Duodenal mucosa (tissue), 2 donors: Measurements from ENCODE around the gene PIGQ.

Experiments
- H3K27ac ChIP-seq: one replicate; pipeline ENCODE4 v1.7.0; 2013; ENCODE audit warnings: low read depth, low read length
- H3K27me3 ChIP-seq, 2 donors: one replicate each; pipeline ENCODE4 v1.7.0; 2013; ENCODE audit warnings: low read length in 2 of 2, control low read depth in 1 of 2; ENCODE audit not compliant: insufficient read depth in 2 of 2, control insufficient read depth in 1 of 2
- H3K36me3 ChIP-seq, 2 donors: one replicate each; pipeline ENCODE4 v1.7.0; 2013; ENCODE audit warnings: low read length in 2 of 2, control low read depth in 1 of 2; ENCODE audit not compliant: insufficient read depth in 2 of 2, control insufficient read depth in 1 of 2
- H3K4me1 ChIP-seq, 2 donors: one replicate each; pipeline ENCODE4 v1.7.0; 2013; ENCODE audit warnings: low read length in 2 of 2, control low read depth in 1 of 2; ENCODE audit not compliant: insufficient read depth in 2 of 2, control insufficient read depth in 1 of 2
- H3K4me3 ChIP-seq, 2 donors: one replicate each; pipeline ENCODE4 v1.7.0; 2013; ENCODE audit warnings: low read length in 2 of 2, low read depth in 1 of 2
- H3K9ac ChIP-seq, 2 donors: one replicate each; pipeline ENCODE4 v1.7.0; 2013; ENCODE audit warnings: low read length in 2 of 2, low read depth in 1 of 2
- H3K9me3 ChIP-seq, 2 donors: one replicate each; pipeline ENCODE4 v1.7.0; 2013; ENCODE audit warnings: low read length in 2 of 2, control low read depth in 1 of 2; ENCODE audit not compliant: control insufficient read depth in 1 of 2

Gene PIGQ

DNA sequence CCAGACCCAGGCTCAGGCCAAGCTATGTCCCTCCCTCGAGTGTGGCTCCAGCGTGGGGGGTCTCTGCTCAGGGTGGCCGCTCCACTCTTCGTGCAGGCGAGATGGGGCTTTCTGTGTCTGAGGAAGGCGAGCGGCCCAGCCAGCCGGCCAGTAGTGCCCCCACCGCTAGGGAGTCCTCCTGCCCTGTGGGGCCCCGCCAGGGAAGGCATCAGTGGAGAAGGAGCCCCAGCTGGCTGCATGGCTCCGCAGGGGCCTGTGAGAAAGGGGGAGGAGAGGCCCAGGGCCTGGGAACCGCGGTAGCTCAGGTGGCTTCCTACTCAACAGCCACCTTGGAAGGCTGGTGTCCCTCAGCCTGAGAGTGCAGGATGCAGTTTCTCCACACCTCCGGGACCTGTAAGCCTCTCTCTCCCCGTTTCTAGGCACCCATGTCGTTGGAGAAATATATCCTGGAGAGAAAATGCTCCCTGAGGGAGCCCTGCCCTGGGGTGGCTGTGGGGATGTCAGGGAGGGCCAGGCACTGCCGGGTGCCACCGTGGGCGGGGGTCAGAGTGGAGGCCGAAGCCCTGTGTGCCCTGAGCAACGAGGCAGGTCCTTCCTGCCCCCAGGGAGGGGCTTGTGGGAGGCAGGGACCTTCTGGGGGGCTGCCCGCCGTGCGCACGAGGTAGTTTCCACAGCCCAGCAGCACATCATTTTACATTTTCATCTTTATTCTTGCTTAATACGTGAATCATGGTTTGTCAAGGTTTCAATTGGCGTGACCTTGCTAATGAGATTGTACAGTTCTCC, 3.3 kb downstream of the PIGQ start:
- H3K4me3 ChIP-seq = no peak overlapping the region
- H3K9ac ChIP-seq = no peak overlapping the region
- no peaks in the 10 kb centered on the region for H3K27me3 ChIP-seq
- no peak overlapping the region for H3K27ac ChIP-seq
- H3K36me3 ChIP-seq = peaks cover 0 to 12% of the 10 kb centered on the region in 2 donors
- no peaks in the 10 kb centered on the region for H3K9me3 ChIP-seq
- H3K4me1 ChIP-seq = peaks cover 13 to 22% of the 10 kb centered on the region in 2 donors

DNA sequence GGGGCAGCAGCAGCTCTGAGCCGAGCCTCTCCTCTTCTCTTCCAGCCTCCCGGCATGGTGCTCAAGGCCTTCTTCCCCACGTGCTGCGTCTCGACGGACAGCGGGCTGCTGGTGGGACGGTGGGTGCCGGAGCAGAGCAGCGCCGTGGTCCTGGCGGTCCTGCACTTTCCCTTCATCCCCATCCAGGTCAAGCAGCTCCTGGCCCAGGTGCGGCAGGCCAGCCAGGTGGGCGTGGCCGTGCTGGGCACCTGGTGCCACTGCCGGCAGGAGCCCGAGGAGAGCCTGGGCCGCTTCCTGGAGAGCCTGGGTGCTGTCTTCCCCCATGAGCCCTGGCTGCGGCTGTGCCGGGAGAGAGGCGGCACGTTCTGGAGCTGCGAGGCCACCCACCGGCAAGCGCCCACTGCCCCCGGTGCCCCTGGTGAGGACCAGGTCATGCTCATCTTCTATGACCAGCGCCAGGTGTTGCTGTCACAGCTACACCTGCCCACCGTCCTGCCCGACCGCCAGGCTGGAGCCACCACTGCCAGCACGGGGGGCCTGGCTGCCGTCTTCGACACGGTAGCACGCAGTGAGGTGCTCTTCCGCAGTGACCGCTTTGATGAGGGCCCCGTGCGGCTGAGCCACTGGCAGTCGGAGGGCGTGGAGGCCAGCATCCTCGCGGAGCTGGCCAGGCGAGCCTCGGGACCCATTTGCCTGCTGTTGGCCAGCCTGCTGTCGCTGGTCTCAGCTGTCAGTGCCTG, 4.4 kb downstream of the PIGQ start:
- H3K27ac ChIP-seq = no peak overlapping the region
- no peak overlapping the region for H3K4me3 ChIP-seq
- H3K36me3 ChIP-seq = peaks cover 0 to 12% of the 10 kb centered on the region in 2 donors
- no peak overlapping the region for H3K9ac ChIP-seq
- H3K27me3 ChIP-seq = no peaks in the 10 kb centered on the region
- H3K4me1 ChIP-seq = peaks cover 4 to 11% of the 10 kb centered on the region in 2 donors
- H3K9me3 ChIP-seq = no peaks in the 10 kb centered on the region

DNA sequence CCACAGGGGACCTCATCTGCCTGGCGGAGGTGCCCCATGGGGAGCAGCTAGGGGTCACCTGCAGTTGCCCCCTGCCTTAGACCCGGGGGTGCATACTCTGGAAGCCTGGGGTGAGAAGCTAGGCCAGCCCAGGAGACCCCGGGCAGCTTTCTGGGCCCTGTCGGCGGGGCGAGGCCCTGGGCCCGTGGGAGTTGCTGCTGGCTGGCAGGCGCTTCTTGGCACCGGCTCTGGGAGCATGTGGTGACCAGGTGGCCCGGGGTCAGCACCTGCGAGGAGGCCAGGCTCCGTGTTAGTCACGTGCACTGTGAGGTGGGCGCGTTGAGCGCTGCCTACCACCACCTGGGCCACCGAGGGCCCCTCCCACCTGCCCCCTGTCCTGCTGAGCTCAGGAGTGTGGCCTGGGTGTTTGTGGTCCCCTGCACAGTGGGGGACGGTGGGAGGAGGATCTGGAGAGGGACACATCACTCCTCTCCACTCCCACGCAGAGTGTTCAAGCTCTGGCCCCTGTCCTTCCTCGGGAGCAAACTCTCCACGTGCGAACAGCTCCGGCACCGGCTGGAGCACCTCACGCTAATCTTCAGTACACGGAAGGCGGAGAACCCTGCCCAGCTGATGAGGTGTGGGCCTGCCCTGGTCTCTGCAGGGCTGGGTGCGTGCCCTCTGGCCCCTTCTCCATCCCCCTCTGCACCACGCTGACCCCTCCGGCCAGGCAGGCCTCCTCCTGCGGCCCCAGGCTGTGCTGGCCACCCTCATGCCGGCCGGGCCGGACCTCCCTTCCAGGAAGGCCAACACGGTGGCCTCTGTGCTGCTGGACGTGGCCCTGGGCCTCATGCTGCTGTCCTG, 5.8 kb downstream of the PIGQ start:
- Histone ChIP-seq H3K27me3 (no peaks in the 10 kb centered on the region), H3K36me3 (peaks cover 0 to 12% of the 10 kb centered on the region in 2 donors), H3K27ac (no peak overlapping the region), H3K9me3 (no peaks in the 10 kb centered on the region), H3K9ac (no peak overlapping the region), H3K4me3 (no peak overlapping the region), H3K4me1 (peaks cover 0 to 7% of the 10 kb centered on the region in 2 donors)

DNA sequence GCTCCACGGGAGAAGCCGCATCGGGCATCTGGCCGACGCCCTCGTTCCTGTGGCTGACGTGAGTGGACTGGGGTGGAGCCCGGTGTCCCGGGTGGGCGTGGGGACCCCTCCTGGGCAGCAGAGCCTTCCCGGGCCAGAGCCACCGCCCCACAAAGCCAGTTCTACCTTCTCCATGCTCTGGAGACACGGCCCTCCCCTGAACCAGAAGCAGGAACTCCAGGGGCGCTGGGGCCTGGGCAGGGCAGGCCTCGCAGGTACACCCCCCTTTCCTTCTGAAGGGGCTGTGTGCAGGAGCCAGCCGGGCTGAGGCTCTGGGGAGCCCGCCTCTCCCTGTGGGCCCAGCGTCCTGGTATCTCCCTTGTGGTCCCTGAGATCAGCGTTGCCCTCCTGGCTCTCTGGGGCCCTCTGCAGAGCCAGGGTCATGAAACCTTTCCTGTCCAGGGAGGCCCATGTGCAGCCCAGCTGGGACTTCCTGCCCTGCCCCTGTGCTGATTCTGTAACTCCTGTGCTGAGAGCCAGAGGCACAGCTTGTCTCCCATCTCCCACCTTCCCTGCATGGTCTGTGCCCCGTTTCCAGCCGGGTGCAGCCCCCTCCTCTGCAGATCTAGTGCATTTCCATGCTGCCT, 6.5 kb downstream of the PIGQ start:
- Histone ChIP-seq H3K27ac (no peak overlapping the region), H3K27me3 (no peaks in the 10 kb centered on the region), H3K9ac (peak overlapping the region in 1 of 2 donors; percentile 18), H3K4me1 (no peaks in the 10 kb centered on the region), H3K4me3 (no peak overlapping the region), H3K9me3 (no peaks in the 10 kb centered on the region), H3K36me3 (peaks cover 0 to 12% of the 10 kb centered on the region in 2 donors)

DNA sequence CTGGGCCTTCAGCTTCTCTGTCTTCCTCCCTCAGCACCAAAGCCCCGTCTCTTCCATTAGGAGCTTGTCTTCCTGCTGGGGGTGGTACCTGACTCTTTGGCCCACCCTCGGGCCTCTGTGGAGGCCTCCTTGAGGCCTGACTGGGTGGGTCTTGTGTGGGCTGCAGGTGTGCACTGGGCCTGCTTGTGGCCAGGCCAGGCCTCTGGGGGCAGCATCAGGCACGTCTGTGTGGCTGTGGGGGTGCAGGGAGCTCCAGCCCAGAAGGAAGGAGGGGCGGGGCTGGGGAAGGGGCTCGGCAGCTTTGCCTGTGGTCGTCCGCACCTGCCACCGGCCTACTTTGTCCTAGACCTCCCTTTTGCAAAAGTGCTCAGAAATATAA, 7.0 kb downstream of the PIGQ start:
- Histone ChIP-seq H3K4me1 (no peaks in the 10 kb centered on the region), H3K4me3 (no peak overlapping the region), H3K27ac (no peak overlapping the region), H3K27me3 (no peaks in the 10 kb centered on the region), H3K9me3 (no peaks in the 10 kb centered on the region), H3K36me3 (peaks cover 0 to 12% of the 10 kb centered on the region in 2 donors), H3K9ac (peak overlapping the region in 1 of 2 donors; percentile 18)

DNA sequence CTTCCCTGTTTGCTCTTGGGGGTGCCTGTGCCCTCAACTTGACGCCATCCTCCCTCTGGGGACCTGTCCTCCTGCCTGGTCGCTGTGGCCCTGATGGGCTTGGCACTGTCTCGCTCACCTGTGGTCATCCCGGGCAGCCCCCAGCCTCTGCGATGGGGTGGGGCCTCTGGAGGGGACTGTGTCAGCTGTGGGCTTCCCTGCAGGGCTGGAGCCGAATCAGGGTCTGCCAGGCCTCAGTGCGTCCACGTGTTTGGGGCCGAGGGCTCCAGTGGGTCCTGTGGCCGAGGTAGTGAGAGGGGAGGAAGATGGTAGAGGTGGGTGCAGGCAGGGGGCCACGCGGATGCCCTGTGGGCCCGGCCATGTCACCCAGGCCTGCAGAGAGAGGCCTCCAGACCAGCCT, 8.0 kb downstream of the PIGQ start:
- Histone ChIP-seq H3K4me3 (no peak overlapping the region), H3K4me1 (no peaks in the 10 kb centered on the region), H3K36me3 (peaks cover 0 to 12% of the 10 kb centered on the region in 2 donors), H3K9me3 (no peaks in the 10 kb centered on the region), H3K27me3 (no peaks in the 10 kb centered on the region), H3K27ac (no peak overlapping the region), H3K9ac (no peak overlapping the region)

DNA sequence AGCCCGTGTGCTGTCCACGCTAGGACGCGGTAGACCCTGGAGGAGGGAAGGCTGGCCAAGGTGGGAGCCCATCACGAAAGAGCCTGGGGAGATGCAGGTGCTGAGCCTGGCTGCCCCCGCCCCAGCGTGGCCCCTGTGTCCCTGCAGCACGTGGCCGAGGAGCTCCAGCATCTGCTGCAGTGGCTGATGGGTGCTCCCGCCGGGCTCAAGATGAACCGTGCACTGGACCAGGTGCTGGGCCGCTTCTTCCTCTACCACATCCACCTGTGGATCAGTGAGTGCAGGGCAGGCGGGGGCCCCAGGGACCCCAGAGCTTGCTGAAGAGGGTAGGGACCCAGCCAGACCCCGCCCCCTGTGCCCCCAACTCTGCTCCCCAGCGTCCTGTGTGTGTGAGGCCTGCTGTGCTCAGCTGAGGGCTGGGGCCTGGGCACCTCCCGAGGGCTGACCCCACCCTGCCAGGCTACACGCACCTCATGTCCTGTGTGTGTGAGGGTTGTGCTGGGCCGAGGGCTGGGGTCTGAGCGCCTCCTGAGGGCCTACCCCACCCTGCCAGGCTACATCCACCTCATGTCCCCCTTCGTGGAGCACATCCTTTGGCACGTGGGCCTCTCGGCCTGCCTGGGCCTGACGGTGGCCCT, 8.6 kb downstream of the PIGQ start:
- no peaks in the 10 kb centered on the region for H3K9me3 ChIP-seq
- H3K4me1 ChIP-seq = no peaks in the 10 kb centered on the region
- no peaks in the 10 kb centered on the region for H3K27me3 ChIP-seq
- no peak overlapping the region for H3K4me3 ChIP-seq
- no peak overlapping the region for H3K27ac ChIP-seq
- H3K36me3 ChIP-seq = peaks cover 0 to 12% of the 10 kb centered on the region in 2 donors
- H3K9ac ChIP-seq = no peak overlapping the region

DNA sequence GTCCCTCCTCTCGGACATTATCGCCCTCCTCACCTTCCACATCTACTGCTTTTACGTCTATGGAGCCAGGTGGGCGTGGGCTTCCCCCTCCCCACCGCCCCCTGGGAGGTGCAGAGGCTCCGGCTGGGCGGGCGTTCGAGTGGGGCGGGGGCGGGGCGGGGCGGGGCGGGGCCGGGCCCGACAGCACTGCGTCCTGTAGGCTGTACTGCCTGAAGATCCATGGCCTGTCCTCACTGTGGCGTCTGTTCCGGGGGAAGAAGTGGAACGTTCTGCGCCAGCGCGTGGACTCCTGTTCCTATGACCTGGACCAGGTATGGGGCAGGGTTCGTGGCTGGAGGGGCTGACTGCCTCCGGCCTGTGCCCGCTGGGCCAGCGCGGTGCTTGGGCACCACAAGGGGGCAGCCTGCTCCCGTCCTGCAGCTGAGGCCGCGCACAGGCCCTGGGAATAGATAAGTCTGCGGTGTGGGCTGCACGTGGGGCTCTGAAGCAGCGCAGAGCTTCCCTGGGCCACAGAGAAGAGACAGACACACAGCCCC, 9.2 kb downstream of the PIGQ start:
- Histone ChIP-seq H3K27ac (no peak overlapping the region), H3K27me3 (no peaks in the 10 kb centered on the region), H3K9me3 (no peaks in the 10 kb centered on the region), H3K36me3 (peaks cover 0 to 12% of the 10 kb centered on the region in 2 donors), H3K4me3 (peak overlapping the region; percentile 22 to 60), H3K4me1 (no peaks in the 10 kb centered on the region), H3K9ac (no peak overlapping the region)

DNA sequence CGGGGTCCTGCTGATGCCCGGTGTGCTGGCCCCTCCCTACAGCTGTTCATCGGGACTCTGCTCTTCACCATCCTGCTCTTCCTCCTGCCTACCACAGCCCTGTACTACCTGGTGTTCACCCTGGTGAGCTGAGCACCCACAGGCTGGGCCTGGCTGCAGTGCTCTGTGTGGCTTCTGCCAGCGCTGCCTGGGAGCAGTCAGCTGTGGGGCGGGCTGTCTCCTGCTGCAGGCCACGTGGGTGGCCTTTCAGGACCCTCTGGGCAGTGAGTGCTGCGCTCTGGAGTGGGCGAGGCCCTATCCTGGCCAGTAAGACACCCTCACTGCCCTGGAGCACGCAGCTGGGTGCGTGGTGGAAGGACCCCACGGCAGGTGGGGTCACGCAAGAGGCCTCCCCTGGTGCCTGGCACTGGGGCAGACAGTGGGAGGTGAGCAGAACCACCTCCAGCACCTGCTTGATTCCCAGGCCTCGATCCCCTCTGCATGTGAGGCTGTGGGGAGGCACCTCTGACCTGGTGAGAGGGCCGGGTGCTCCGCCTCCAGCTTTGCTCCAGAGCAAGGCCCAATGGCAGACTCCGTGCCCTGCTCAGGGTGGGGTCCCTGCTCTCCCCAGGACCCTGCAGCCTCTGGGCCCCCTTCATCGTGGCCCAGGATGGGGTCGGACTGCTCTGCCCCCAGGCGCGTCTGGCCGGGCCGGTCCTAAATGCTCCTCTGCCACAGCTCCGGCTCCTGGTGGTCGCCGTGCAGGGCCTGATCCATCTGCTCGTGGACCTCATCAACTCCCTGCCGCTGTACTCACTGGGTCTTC, 10.6 kb downstream of the PIGQ start:
- Histone ChIP-seq H3K27ac (no peak overlapping the region), H3K27me3 (peaks cover 0 to 2% of the 10 kb centered on the region in 2 donors), H3K4me3 (no peak overlapping the region), H3K9me3 (no peaks in the 10 kb centered on the region), H3K9ac (no peak overlapping the region), H3K36me3 (peaks cover 0 to 4% of the 10 kb centered on the region in 2 donors), H3K4me1 (no peaks in the 10 kb centered on the region)
